ENCODE data around the gene LDAF1. TPM values are rescaled to one million over a fixed set of nuclear protein-coding genes. Genes with fewer than 3 reads are reported as not detected.

The LDAF1 gene
- total RNA-seq, 1 experiment from 2014 or later = 50.1 TPM

- CTCF ChIA-PET = no interaction called here
- peaks cover 29% of the 10 kb centered on the region for H3K27me3 Mint-ChIP-seq (ENCODE audit: unreplicated experiment)
Observed at GRCh38 chr16:21120976-21121520, 37.4 kb upstream of the LDAF1 start.

GRCh38 chr16:21125191-21125590, 33.3 kb upstream of the LDAF1 start:
- no TSS peak for BruUV-seq (replicated peaks)
- H3K36me3 Mint-ChIP-seq (ENCODE audit: insufficient read depth, unreplicated experiment) = no peaks in the 10 kb centered on the region
- no peak for DNase-seq
- H3K27me3 Mint-ChIP-seq (ENCODE audit: unreplicated experiment) = peaks cover 39% of the 10 kb centered on the region
- H3K4me3 Mint-ChIP-seq (ENCODE audit: low read depth, unreplicated experiment) = no peak overlapping the region
- intact Hi-C loops (cut with micrococcal nuclease; ENCODE audit: unreplicated experiment) = no loop called here
- H3K27ac Mint-ChIP-seq (ENCODE audit: unreplicated experiment) = no peak overlapping the region
- no peak for TF ChIP-seq CTCF (IDR thresholded peaks at IDR 0.05; ENCODE audit: unreplicated experiment)
- CTCF ChIA-PET = interaction anchor here (0.6 kb wide), 1 partner anchor 115 kb away, joined by 5 read pairs; no protein-coding TSS in a partner anchor
- H3K9me3 Mint-ChIP-seq (ENCODE audit: low read depth, unreplicated experiment) = no peaks in the 10 kb centered on the region
- no peaks in the 10 kb centered on the region for H3K4me1 Mint-ChIP-seq (ENCODE audit: low read depth, unreplicated experiment)

More at GRCh38 chr16:21120976-21121520, 37.4 kb upstream of the LDAF1 start:
- no peaks in the 10 kb centered on the region for H3K9me3 Mint-ChIP-seq (ENCODE audit: low read depth, unreplicated experiment)
- no peak overlapping the region for H3K4me3 Mint-ChIP-seq (ENCODE audit: low read depth, unreplicated experiment)
- no peaks in the 10 kb centered on the region for H3K36me3 Mint-ChIP-seq (ENCODE audit: insufficient read depth, unreplicated experiment)
- TF ChIP-seq CTCF (IDR thresholded peaks at IDR 0.05; ENCODE audit: unreplicated experiment) = no peak
- no peak overlapping the region for H3K27ac Mint-ChIP-seq (ENCODE audit: unreplicated experiment)
- no peaks in the 10 kb centered on the region for H3K4me1 Mint-ChIP-seq (ENCODE audit: low read depth, unreplicated experiment)
- no peak for DNase-seq
- BruUV-seq (replicated peaks) = no TSS peak
- intact Hi-C loops (cut with micrococcal nuclease; ENCODE audit: unreplicated experiment) = no loop called here

GRCh38 chr16:21126518-21126917, 32.0 kb upstream of the LDAF1 start:
- H3K4me3 Mint-ChIP-seq (ENCODE audit: low read depth, unreplicated experiment) = no peak overlapping the region
- no peaks in the 10 kb centered on the region for H3K9me3 Mint-ChIP-seq (ENCODE audit: low read depth, unreplicated experiment)
- peaks cover 52% of the 10 kb centered on the region for H3K27me3 Mint-ChIP-seq (ENCODE audit: unreplicated experiment)
- no peak overlapping the region for H3K27ac Mint-ChIP-seq (ENCODE audit: unreplicated experiment)
- no peaks in the 10 kb centered on the region for H3K4me1 Mint-ChIP-seq (ENCODE audit: low read depth, unreplicated experiment)
- no peaks in the 10 kb centered on the region for H3K36me3 Mint-ChIP-seq (ENCODE audit: insufficient read depth, unreplicated experiment)
- no peak for TF ChIP-seq CTCF (IDR thresholded peaks at IDR 0.05; ENCODE audit: unreplicated experiment)
- intact Hi-C loops (cut with micrococcal nuclease; ENCODE audit: unreplicated experiment) = no loop called here
- BruUV-seq (replicated peaks) = no TSS peak
- CTCF ChIA-PET = no interaction called here
- DNase-seq = no peak

GRCh38 chr16:21128991-21129390, 29.5 kb upstream of the LDAF1 start:
- BruUV-seq (replicated peaks) = no TSS peak
- Mint-ChIP-seq H3K36me3 (ENCODE audit: insufficient read depth, unreplicated experiment) (no peaks in the 10 kb centered on the region), H3K4me3 (ENCODE audit: low read depth, unreplicated experiment) (no peak overlapping the region), H3K9me3 (ENCODE audit: low read depth, unreplicated experiment) (no peaks in the 10 kb centered on the region), H3K27me3 (ENCODE audit: unreplicated experiment) (peaks cover 68% of the 10 kb centered on the region), H3K4me1 (ENCODE audit: low read depth, unreplicated experiment) (no peaks in the 10 kb centered on the region), H3K27ac (ENCODE audit: unreplicated experiment) (no peak overlapping the region)
- no peak for TF ChIP-seq CTCF (IDR thresholded peaks at IDR 0.05; ENCODE audit: unreplicated experiment)
- CTCF ChIA-PET = no interaction called here
- DNase-seq = no peak
- intact Hi-C loops (cut with micrococcal nuclease; ENCODE audit: unreplicated experiment) = no loop called here
